HepG2 (cell line): ENCODE measurements around the gene FAM228A. TPM values are rescaled to one million over a fixed set of nuclear protein-coding genes. Genes with fewer than 3 reads are reported as not detected.

Experiments used
- DMAP1 ChIP-seq: IDR thresholded peaks from 2 replicates; pipeline ENCODE4 v1.6.1; 2016
- ESRRA ChIP-seq: sonication (generic); formaldehyde crosslinking; IDR thresholded peaks from 2 replicates; pipeline ENCODE4 v1.5.1; 2020; ENCODE audit warnings: mild to moderate bottlenecking, low read depth, missing genetic modification reagents
- FOXO1 ChIP-seq: sonication (generic); formaldehyde crosslinking; IDR thresholded peaks from 2 replicates; pipeline ENCODE4 v1.4.0; 2020; ENCODE audit warnings: missing genetic modification reagents
- GATAD2A ChIP-seq: IDR thresholded peaks from 2 replicates; pipeline ENCODE4 v1.6.1; 2016
- GMEB1 ChIP-seq: sonication (generic); formaldehyde crosslinking; IDR thresholded peaks from 2 replicates; pipeline ENCODE4 v1.5.1; 2020; ENCODE audit warnings: missing genetic modification reagents, mild to moderate bottlenecking, borderline replicate concordance
- GPN1 ChIP-seq: sonication (generic); formaldehyde crosslinking; IDR thresholded peaks from 2 replicates; pipeline ENCODE4 v1.5.1; 2020; ENCODE audit warnings: missing genetic modification reagents, borderline replicate concordance
- IRF2 ChIP-seq: IDR thresholded peaks from 2 replicates; pipeline ENCODE4 v1.6.1; 2018; ENCODE audit warnings: missing genetic modification reagents, missing compliant biosample characterization
- MED13 ChIP-seq: sonication (generic); formaldehyde crosslinking; IDR thresholded peaks from 2 replicates; pipeline ENCODE4 v1.5.0; 2020; ENCODE audit warnings: missing genetic modification reagents
- MTERF4 ChIP-seq: sonication (generic); formaldehyde crosslinking; IDR thresholded peaks from 2 replicates; pipeline ENCODE4 v1.8.0; 2023; ENCODE audit warnings: mild to moderate bottlenecking, missing genetic modification reagents
- NCOA5 ChIP-seq: sonication (generic); formaldehyde crosslinking; IDR thresholded peaks from 2 replicates; pipeline ENCODE4 v1.4.0; 2020; ENCODE audit warnings: missing genetic modification reagents
- NCOR1 ChIP-seq: fragments of 200-600 bp; sonication (generic); IDR thresholded peaks from 2 replicates; pipeline ENCODE4 v1.7.0; 2017; ENCODE audit warnings: antibody characterized with exemption, low read length, borderline replicate concordance
- NR2F2 ChIP-seq: IDR thresholded peaks from 2 replicates; pipeline ENCODE4 v1.6.1; 2012; ENCODE audit warnings: low read depth, inconsistent platforms, borderline replicate concordance
- ONECUT2 ChIP-seq: sonication (generic); formaldehyde crosslinking; IDR thresholded peaks from 2 replicates; pipeline ENCODE4 v1.4.0; 2020; ENCODE audit warnings: missing genetic modification reagents
- POLR2AphosphoS5 ChIP-seq: IDR thresholded peaks from 2 replicates; pipeline ENCODE4 v1.6.1; 2012; ENCODE audit warnings: low read depth, low read length
- SMYD3 ChIP-seq: sonication (generic); formaldehyde crosslinking; IDR thresholded peaks from 2 replicates; pipeline ENCODE4 v1.8.1; 2023; ENCODE audit warnings: mild to moderate bottlenecking, missing genetic modification reagents
- SRSF1 ChIP-seq: fragments of 200-400 bp; formaldehyde crosslinking; optimal IDR thresholded peaks from 2 replicates; pipeline ENCODE3; 2017; ENCODE audit warnings: mild to moderate bottlenecking, low read depth, low read length, moderate library complexity
- ZBTB14 ChIP-seq: sonication (generic); formaldehyde crosslinking; IDR thresholded peaks from 2 replicates; pipeline ENCODE4 v1.4.0; 2020; ENCODE audit warnings: missing genetic modification reagents
- ZC3H13 ChIP-seq: sonication (generic); formaldehyde crosslinking; IDR thresholded peaks from 2 replicates; pipeline ENCODE4 v1.8.1; 2023; ENCODE audit warnings: mild to moderate bottlenecking, missing genetic modification reagents, moderate library complexity
- ZFP36L1 ChIP-seq: sonication (generic); formaldehyde crosslinking; IDR thresholded peaks from 2 replicates; pipeline ENCODE4 v1.8.0; 2022; ENCODE audit warnings: mild to moderate bottlenecking, missing genetic modification reagents, moderate library complexity
- ZKSCAN8 ChIP-seq: IDR thresholded peaks from 2 replicates; pipeline ENCODE4 v1.6.1; 2016; ENCODE audit warnings: borderline replicate concordance, missing genetic modification reagents, missing compliant biosample characterization
- ZNF234 ChIP-seq: sonication (generic); formaldehyde crosslinking; conservative IDR thresholded peaks from 2 replicates; pipeline ENCODE4 v1.5.1; 2020; ENCODE audit warnings: mild to moderate bottlenecking, missing genetic modification reagents
- ZNF331 ChIP-seq: sonication (generic); formaldehyde crosslinking; IDR thresholded peaks from 2 replicates; pipeline ENCODE4 v1.4.0; 2020; ENCODE audit warnings: missing genetic modification reagents
- ZNF549 ChIP-seq: sonication (generic); formaldehyde crosslinking; IDR thresholded peaks from 2 replicates; pipeline ENCODE4 v1.5.0; 2020; ENCODE audit warnings: missing genetic modification reagents
- ZNF564 ChIP-seq: sonication (generic); formaldehyde crosslinking; IDR thresholded peaks from 2 replicates; pipeline ENCODE4 v1.8.1; 2023; ENCODE audit warnings: mild to moderate bottlenecking, missing genetic modification reagents
- ZNF569 ChIP-seq: sonication (generic); formaldehyde crosslinking; IDR thresholded peaks from 2 replicates; pipeline ENCODE4 v1.5.0; 2020; ENCODE audit warnings: mild to moderate bottlenecking, missing genetic modification reagents, moderate library complexity, borderline replicate concordance
- ZNF652 ChIP-seq: IDR thresholded peaks from 2 replicates; pipeline ENCODE4 v1.6.1; 2016; ENCODE audit warnings: low read depth, borderline replicate concordance
- ZNF891 ChIP-seq: sonication (generic); formaldehyde crosslinking; IDR thresholded peaks from 2 replicates; pipeline ENCODE4 v1.5.0; 2020; ENCODE audit warnings: mild to moderate bottlenecking, missing genetic modification reagents
- polyA plus RNA-seq, 8 experiments: library from polyadenylated mRNA; depleted of rRNA in 3 of 8; stranded (reverse) in 7 of 8; unstranded in 1 of 8; fragments of >200 nt; fragmentation: Illumina TruSeq in 4 of 8; extraction: Trizol in 4 of 8; gene quantifications; 2 replicates each; pipeline versions ENCODE4 v1.2.1 to v1.2.3, GENCODE V29; 2011 to 2016; ENCODE audit warnings: low read depth in 4 of 8, missing spikeins in 1 of 8, mixed read lengths in 1 of 8; ENCODE audit not compliant: insufficient read depth in 1 of 8
- total RNA-seq, 5 experiments: library from RNA; depleted of rRNA; stranded (reverse); fragments of >200 nt; fragmentation: Illumina TruSeq; extraction: Trizol; gene quantifications; 2 replicates each; pipeline ENCODE4 v1.2.3, GENCODE V29; 2016; ENCODE audit warnings: low read depth in 1 of 5
- TF ChIP-seq, protein P1 (sequence below): sonication (generic); formaldehyde crosslinking; IDR thresholded peaks from 2 replicates; pipeline ENCODE4; 2020; ENCODE audit warnings: missing genetic modification reagents, mild to moderate bottlenecking, borderline replicate concordance

Gene FAM228A
- total and polyA plus RNA-seq, 2 of the 13 experiments (the other 11 are each of a cell fraction or from before 2014, with no cell fraction given) = not detected

GRCh38 chr2:24182507-24182906 is 7.7 kb downstream of the FAM228A start (continued):
- TF ChIP-seq ZBTB14 (CRISPR knock-in tag) (no peak), ZNF652 (CRISPR knock-in tag) (no peak), GPN1 (no peak), POLR2AphosphoS5 (no peak), GATAD2A (CRISPR knock-in tag) (peak; percentile 49; the same call in 1 of the 2 replicates), MTERF4 (CRISPR knock-in tag) (no peak), NCOR1 (no peak), ZNF569 (CRISPR knock-in tag) (no peak), GMEB1 (no peak), NCOA5 (no peak), ZNF891 (CRISPR knock-in tag) (no peak), IRF2 (CRISPR knock-in tag) (0 out of 2 replicates have a peak, but pooled peaks have one; percentile 25), ZC3H13 (CRISPR knock-in tag) (no peak), ZNF549 (no peak), SMYD3 (no peak), NR2F2 (no peak), SRSF1 (no peak), ZNF234 (CRISPR knock-in tag) (no peak), FOXO1 (CRISPR knock-in tag) (no peak), ONECUT2 (no peak), ZKSCAN8 (CRISPR knock-in tag) (no peak), ZNF564 (CRISPR knock-in tag) (no peak), ESRRA (CRISPR knock-in tag) (no peak), DMAP1 (CRISPR knock-in tag) (0 out of 2 replicates have a peak, but pooled peaks have one; percentile 33), MED13 (no peak), ZFP36L1 (no peak), ZNF331 (peak; percentile 48; the same call in 1 of the 2 replicates)
- TF ChIP-seq, protein P1, sequence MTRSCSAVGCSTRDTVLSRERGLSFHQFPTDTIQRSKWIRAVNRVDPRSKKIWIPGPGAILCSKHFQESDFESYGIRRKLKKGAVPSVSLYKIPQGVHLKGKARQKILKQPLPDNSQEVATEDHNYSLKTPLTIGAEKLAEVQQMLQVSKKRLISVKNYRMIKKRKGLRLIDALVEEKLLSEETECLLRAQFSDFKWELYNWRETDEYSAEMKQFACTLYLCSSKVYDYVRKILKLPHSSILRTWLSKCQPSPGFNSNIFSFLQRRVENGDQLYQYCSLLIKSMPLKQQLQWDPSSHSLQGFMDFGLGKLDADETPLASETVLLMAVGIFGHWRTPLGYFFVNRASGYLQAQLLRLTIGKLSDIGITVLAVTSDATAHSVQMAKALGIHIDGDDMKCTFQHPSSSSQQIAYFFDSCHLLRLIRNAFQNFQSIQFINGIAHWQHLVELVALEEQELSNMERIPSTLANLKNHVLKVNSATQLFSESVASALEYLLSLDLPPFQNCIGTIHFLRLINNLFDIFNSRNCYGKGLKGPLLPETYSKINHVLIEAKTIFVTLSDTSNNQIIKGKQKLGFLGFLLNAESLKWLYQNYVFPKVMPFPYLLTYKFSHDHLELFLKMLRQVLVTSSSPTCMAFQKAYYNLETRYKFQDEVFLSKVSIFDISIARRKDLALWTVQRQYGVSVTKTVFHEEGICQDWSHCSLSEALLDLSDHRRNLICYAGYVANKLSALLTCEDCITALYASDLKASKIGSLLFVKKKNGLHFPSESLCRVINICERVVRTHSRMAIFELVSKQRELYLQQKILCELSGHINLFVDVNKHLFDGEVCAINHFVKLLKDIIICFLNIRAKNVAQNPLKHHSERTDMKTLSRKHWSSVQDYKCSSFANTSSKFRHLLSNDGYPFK (CRISPR knock-in tag) = no peak
